NCI-H446 treated with DMSO at 0.1 percent for 48 hours (cell line): ENCODE measurements around the gene MEOX1.

Source experiments
- DNase-seq: peaks from one replicate; lab custom pipeline; 2025; lab: John Stamatoyannopoulos, UW

Gene MEOX1

GRCh38 chr17:43655693-43656255 is 5.9 kb downstream of the MEOX1 start:
- no peak for DNase-seq

DNA sequence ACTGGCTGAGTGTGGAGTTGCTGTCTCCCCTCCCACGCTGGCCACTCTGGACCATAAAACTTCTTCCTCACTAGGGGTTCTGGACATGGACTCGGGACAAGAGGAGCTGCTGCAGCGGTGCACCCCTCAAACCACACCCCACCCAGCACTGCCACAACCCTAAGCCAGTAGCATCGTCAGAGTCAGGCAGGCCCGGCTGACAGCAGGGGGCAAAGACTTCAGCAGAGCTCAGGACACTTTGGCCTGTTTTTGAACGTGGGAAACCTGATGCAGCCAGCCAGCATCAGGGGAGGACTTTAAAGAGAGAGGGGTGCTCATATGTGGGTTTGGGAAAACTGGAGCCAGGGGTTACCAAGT is 9.6 kb downstream of the MEOX1 start:
- no peak for DNase-seq

DNA sequence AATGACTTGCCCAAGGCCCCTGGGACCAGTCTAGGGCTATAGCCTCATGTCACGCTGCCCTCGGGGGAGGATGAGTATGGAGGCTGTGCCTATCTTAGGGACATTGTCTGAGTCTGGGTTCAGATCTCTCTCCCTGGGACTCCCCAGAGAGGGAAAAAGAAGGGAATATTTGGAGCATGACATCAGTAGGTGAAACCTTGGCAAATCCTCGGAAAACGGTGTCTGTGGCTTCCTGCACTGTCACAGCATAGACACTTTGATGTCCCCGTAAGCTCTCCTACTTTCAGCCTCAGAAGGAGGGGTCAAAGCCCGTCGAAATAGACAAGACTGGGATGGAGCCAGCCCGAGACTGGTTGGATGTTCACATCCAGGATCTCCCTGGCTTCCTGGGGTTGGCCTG is 11.3 kb downstream of the MEOX1 start:
- no peak for DNase-seq

GRCh38 chr17:43648916-43649315 is 12.8 kb downstream of the MEOX1 start:
- DNase-seq: no peak

GRCh38 chr17:43645765-43646481 is 15.8 kb downstream of the MEOX1 start:
- no peak for DNase-seq

GRCh38 chr17:43645450-43645764 is 16.3 kb downstream of the MEOX1 start:
- DNase-seq: no peak

- DNase-seq: no peak
Observed at GRCh38 chr17:43644081-43644480, 17.6 kb downstream of the MEOX1 start.

- DNase-seq: no peak
Observed at GRCh38 chr17:43641416-43641815, 20.3 kb downstream of the MEOX1 start.

GRCh38 chr17:43640491-43641252 is 21.1 kb downstream of the MEOX1 start:
- DNase-seq: no peak

DNA sequence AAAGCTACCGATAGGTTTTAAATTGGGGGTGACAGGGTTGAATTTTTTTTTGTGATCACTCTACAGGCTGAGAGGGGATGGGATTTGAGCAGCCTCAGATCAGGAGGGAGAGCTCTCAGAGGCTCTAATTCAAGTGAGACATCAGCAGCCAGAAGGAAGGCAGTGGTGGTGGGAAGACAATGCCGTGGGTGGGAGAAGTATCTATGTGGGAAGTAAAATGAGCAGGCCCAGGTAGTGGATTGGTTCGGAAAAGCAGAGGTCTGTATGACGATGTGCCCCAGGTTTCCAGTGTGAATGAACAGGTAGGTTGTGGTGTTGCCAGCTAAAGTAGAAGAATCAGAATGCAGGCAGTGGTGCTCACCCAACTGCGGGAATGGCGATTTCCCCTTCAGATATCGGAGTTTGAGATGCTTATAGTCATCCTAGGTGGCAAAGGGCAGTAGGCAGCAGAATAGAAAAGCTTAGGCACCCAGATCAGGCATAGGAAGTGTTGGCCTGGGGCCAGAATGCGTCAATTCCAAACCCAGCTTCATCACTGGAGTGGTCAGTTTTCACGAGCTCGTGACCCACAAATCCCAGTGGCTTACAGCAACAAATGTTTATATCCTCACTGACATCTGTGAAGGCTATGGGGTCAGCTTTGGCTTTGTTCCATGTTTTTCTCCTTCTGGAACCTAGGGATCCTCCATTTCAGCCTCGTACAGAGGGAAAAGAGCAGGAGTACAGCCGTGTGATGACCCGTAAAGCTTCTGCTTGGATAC is 24.0 kb downstream of the MEOX1 start:
- no peak for DNase-seq

DNA sequence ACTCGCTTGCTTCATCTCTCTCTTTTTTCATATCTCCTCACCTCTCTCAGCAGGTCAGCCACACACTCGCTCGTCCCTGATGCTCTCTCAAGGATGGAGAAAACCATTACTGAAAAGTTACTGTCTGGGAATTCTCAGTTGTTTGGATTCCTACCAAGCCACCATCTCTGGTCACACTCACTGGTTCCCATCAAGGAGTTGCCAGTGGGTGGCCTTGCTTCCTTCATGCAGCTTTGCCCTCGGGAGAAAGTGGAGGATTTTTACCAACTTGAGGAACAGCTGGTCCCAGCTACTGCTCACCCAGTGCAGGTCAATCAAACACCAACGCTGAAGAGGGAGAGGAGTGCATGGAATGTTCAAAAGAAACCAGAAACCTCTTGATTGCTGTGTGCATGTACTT is 25.3 kb downstream of the MEOX1 start:
- no peak for DNase-seq

DNA sequence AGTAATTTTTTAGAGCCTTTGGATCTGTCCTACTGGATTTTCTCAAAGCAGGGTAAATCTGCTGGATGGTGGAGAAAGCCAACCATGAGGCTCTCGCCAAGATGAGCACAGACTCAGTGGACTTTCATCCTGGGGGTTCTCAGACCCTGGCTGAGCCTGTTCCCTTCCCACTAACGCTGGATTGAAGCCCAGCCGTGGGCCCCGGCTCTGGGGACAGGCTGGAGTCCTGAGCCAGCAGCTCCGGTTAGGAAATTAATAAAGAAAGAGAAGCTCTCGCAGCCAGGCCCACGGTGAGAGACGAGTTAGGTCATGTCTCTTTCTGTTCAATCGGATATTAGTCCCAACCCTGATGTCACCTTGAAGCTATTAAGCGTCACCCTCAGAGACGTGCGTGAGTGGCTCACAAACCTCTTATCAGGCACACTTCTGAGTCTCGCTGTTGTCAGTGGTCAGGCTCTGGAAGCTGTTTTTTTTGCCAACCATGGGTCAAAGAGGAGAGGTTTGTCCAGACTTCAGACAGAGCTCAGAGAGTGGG is 27.1 kb downstream of the MEOX1 start:
- DNase-seq: no peak

DNA sequence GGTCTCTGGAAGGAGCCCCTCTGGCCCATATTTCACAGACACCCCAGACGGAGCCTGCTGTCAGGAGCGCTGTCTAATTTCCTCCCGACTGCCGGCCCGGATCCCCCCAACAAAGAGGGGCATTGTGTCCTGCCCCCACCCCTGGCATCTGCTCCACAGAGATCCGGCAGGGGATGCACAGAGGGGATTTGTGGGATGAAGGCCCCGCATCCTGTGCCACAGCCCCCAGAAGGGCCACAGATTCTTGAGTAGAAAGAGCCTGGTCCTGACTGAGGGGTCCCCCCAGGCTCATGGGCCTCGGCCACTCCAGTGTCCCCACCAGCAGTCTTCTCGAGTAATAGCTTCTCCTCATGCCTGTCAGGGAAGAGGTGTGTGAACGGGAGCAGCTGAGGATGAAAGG is 29.5 kb downstream of the MEOX1 start:
- DNase-seq: no peak

DNA sequence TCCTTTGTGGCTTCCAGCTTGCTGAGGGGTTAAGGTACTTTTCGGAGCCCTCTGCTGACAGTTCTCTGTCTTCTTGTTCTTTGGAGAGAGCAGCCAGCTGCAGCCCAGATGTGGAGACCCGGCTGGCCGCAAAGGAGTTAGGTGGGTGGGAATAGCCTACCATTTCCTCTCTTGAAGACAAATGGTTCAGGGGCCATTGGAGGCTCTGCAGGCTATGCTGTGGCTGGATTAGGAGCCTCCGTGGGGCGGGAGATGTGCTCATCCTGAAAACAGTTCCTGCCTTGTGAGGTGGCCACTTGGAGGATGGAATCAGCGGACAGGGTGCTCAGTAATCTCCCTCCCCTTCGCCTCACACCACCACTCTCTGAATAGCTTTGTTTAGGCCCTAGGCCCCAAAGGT is 30.3 kb downstream of the MEOX1 start:
- DNase-seq: no peak

- no peak for DNase-seq
Observed at GRCh38 chr17:43628089-43628650, 33.6 kb downstream of the MEOX1 start.

DNA sequence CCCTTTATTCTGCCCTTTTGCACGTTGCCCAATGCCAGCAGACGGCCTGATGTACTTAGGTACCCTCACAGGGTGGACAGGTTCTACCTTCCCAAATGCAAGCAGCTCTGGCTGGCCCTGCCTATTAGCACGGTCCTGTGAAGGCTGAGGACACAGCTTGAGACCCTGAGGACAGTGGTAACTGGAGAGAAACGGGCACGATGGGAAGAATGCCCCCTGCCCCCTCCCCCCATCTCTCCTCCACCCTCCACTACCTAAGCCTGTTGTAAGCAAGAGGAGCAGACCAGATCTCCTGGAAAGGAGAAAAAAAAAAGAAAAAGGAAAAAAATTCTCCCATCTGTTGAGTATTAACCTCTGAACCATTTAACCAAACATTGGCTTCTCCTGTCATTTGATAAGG is 34.1 kb downstream of the MEOX1 start:
- no peak for DNase-seq

DNA sequence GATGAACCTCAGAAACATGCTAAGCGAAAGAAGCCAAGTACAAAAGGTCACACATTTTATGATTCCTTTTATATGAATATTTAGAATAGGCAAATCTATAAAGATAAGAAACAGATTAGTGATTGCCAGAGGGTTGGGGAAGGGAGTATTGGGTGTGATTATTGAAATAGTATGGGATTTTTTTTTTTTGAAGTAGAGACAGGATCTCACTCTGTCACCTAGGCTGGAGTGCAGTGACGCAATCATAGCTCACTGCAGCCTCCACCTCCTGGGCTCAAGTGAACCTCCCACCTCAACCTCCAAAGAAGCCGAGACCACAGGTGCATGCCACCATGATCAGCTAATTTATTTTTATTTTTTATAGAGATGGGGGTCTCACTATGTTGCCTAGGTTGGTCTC is 35.7 kb downstream of the MEOX1 start:
- no peak for DNase-seq

GRCh38 chr17:43625606-43626005 is 36.1 kb downstream of the MEOX1 start:
- no peak for DNase-seq

DNA sequence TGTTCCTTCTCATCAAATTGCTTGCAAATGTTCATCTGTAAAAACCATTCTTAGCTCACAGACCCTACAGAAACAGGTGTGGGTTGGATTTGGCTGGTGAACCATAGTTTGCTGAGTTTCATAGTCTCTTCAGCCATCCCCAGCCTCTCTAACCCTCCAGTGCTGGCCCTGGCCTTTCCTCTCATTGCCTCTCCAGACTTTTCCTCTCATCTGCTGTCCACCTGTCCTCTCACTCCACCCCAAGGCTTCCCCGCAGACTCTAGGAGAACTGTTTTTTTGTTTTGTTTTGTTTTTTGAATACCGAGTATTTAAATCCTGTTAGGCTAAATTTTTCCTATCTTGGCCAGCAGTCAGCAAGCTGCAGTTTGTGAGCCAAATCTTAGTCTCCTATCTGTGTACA is 41.1 kb downstream of the MEOX1 start:
- no peak for DNase-seq

DNA sequence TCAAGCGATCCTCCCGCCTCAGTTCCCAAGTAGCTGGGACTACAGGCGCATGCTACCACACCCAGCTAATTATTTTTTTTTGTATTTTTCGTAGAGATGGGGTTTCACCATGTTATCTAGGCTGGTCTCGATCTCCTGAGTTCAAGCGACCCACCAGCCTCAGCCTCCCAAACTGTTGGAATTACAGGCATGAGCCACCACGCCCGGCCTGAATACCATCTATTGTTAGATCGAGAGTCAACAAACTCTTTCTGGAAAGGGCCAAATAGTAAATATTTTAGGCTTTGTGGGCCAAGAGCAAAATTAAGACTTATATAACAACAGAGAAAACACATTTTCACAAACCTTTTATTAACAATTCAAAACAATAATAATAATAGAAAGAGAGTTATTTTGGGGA is 41.6 kb downstream of the MEOX1 start:
- DNase-seq: no peak

- DNase-seq: no peak
Observed at GRCh38 chr17:43619705-43620104, 42.0 kb downstream of the MEOX1 start.

DNA sequence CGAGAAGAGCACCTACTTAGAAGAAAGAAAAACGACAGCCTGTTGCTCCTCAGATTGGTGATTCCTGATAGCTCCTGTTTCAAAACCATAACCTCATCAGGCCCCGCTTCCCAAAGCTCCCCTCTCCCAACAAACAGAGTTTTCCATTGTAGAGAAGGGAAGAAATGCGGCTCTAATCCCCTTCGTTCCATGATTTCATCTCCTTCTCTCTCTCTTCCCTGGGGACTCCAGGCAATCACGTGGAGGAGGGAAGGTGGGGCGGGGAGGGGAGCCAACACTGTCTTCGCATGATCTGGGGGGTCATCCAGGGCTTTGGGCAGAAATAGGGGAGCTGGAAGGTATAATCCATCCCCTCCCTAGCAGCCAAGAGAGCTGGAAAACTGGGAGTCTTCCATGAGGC is 43.4 kb downstream of the MEOX1 start:
- DNase-seq: no peak
